HG03025 (cell line): Measurements from ENCODE around the gene ATP8A2.

Experiments
- ATAC-seq: cut with Tn5 transposase; IDR thresholded peaks from one replicate; pipeline ENCODE4 v1.9.1; 2021; ENCODE audit warnings: mild to moderate bottlenecking, moderate library complexity; ENCODE audit not compliant: unreplicated experiment, low FRiP score

The ATP8A2 gene

GRCh38 chr13:25899952-25900351 lies 528.2 kb downstream of the ATP8A2 start:
- no peak for ATAC-seq

- ATAC-seq: peak; percentile 80
Measured at GRCh38 chr13:25901460-25902376, 529.9 kb downstream of the ATP8A2 start.

- ATAC-seq: no peak
Measured at GRCh38 chr13:25902455-25902854, 530.7 kb downstream of the ATP8A2 start.

GRCh38 chr13:25902891-25903341 lies 531.1 kb downstream of the ATP8A2 start:
- peak; percentile 79 for ATAC-seq

GRCh38 chr13:25904830-25905229 lies 533.1 kb downstream of the ATP8A2 start:
- ATAC-seq: no peak

GRCh38 chr13:25905611-25906010 lies 533.8 kb downstream of the ATP8A2 start:
- ATAC-seq: no peak

- ATAC-seq: no peak
Measured at GRCh38 chr13:25906191-25906661, 534.5 kb downstream of the ATP8A2 start.

- no peak for ATAC-seq
Measured at GRCh38 chr13:25908366-25908765, 536.6 kb downstream of the ATP8A2 start.

- ATAC-seq: no peak
Measured at GRCh38 chr13:25910243-25910642, 538.5 kb downstream of the ATP8A2 start.

- ATAC-seq: no peak
Measured at GRCh38 chr13:25910991-25911419, 539.2 kb downstream of the ATP8A2 start.

GRCh38 chr13:25912961-25913360 lies 541.2 kb downstream of the ATP8A2 start:
- ATAC-seq: no peak

- ATAC-seq: no peak
Measured at GRCh38 chr13:25915840-25916518, 544.2 kb downstream of the ATP8A2 start.

- no peak for ATAC-seq
Measured at GRCh38 chr13:25920277-25920676, 548.5 kb downstream of the ATP8A2 start.

- no peak for ATAC-seq
Measured at GRCh38 chr13:25920931-25921330, 549.2 kb downstream of the ATP8A2 start.

- ATAC-seq: no peak
Measured at GRCh38 chr13:25922376-25922775, 550.6 kb downstream of the ATP8A2 start.

- ATAC-seq: no peak
Measured at GRCh38 chr13:25923217-25924085, 551.7 kb downstream of the ATP8A2 start.

- ATAC-seq: no peak
Measured at GRCh38 chr13:25927363-25927762, 555.6 kb downstream of the ATP8A2 start.

GRCh38 chr13:25927932-25928331 lies 556.2 kb downstream of the ATP8A2 start:
- ATAC-seq: no peak

- ATAC-seq: no peak
Measured at GRCh38 chr13:25928941-25929505, 557.2 kb downstream of the ATP8A2 start.

- no peak for ATAC-seq
Measured at GRCh38 chr13:25929816-25930215, 558.0 kb downstream of the ATP8A2 start.
